GM12878 (cell line): ENCODE measurements around the gene PTPRM. TPM values are rescaled to one million over a fixed set of nuclear protein-coding genes. Genes with fewer than 3 reads are reported as not detected.

Experiments used
- ATAC-seq: fragments of 200-7000 bp; cut with Tn5 transposase; 3 replicates; pipeline ENCODE4 v1.9.1; 2020; ENCODE audit warnings: mild to moderate bottlenecking, moderate library complexity
- BruUV-seq: library from RNA; stranded (reverse); fragments of 400-500 nt; replicated peaks from 2 replicates; lab custom pipeline; 2021; lab: Mats Ljungman, UMichigan
- CTCF ChIA-PET: fragments of 300-600 bp; sonication (Branson Sonifier 250); formaldehyde crosslinking; extraction: SDS; loops from one replicate; lab custom pipeline; 2021; ENCODE audit warnings: inconsistent platforms; lab: Yijun Ruan, JAX
- POLR2A ChIA-PET: fragments of 350-600 bp; formaldehyde crosslinking; extraction: SDS; loops from one replicate; lab custom pipeline; 2021; ENCODE audit warnings: inconsistent platforms; lab: Charles Lee
- RAD21 ChIA-PET: fragments of 300-600 bp; sonication (Branson Sonifier 250); formaldehyde crosslinking; loops from one replicate; lab custom pipeline; 2023; ENCODE audit warnings: antibody characterized with exemption; ENCODE audit not compliant: unreplicated experiment; lab: Charles Lee
- SMC1A ChIA-PET: fragments of 300-600 bp; sonication (Branson Sonifier 250); formaldehyde crosslinking; loops from one replicate; lab custom pipeline; 2023; ENCODE audit not compliant: unreplicated experiment, uncharacterized antibody; lab: Charles Lee
- DNase-seq: peaks from one replicate; pipeline ENCODE4 v3.0.0-alpha.2; 2011; ENCODE audit warnings: low read depth, low spot score
- FAIRE-seq: peaks from 3 replicates; lab custom pipeline; 2011; peaks lifted over from hg19 to GRCh38; lab: Jason Lieb, UNC
- H2AFZ ChIP-seq: 2 replicates; pipeline ENCODE4 v1.6.0; 2011; ENCODE audit warnings: low read depth, low read length, control low read depth; ENCODE audit not compliant: control insufficient read depth
- H3K27ac ChIP-seq: 2 replicates; pipeline ENCODE4 v1.5.1; 2011; ENCODE audit warnings: control low read depth; ENCODE audit not compliant: control insufficient read depth, insufficient read depth
- H3K27me3 ChIP-seq, 2 experiments: replicated peaks in 1 of 2; 2 replicates each; pipeline versions ENCODE4 v1.6.0 to v1.6.1; 2011; ENCODE audit warnings: low read length in 1 of 2; ENCODE audit not compliant: control insufficient read depth in 2 of 2, insufficient read depth in 2 of 2
- H3K36me3 ChIP-seq, 2 experiments: 2 replicates each; pipeline ENCODE4 v1.5.1; 2011; ENCODE audit warnings: low read length in 1 of 2; ENCODE audit not compliant: control insufficient read depth in 2 of 2, insufficient read depth in 2 of 2
- H3K4me1 ChIP-seq: 2 replicates; pipeline ENCODE4 v1.6.1; 2011; ENCODE audit warnings: mild to moderate bottlenecking, low read length, moderate library complexity, mixed read lengths; ENCODE audit not compliant: control insufficient read depth, insufficient read depth
- H3K4me2 ChIP-seq: 2 replicates; pipeline ENCODE4 v1.6.0; 2011; ENCODE audit warnings: control low read depth; ENCODE audit not compliant: control insufficient read depth, insufficient read depth
- H3K4me3 ChIP-seq: fragments of 200-600 bp; sonication (generic); 2 replicates; pipeline ENCODE4 v1.5.1; 2016
- H3K79me2 ChIP-seq: 2 replicates; pipeline ENCODE4 v1.6.0; 2011; ENCODE audit warnings: low read length; ENCODE audit not compliant: control insufficient read depth, insufficient read depth
- H3K9ac ChIP-seq: 2 replicates; pipeline ENCODE4 v1.8.0; 2011; ENCODE audit warnings: low read length, control low read depth, mixed read lengths; ENCODE audit not compliant: control insufficient read depth, insufficient read depth
- H3K9me3 ChIP-seq: replicated peaks from 3 replicates; pipeline ENCODE4 v1.5.1; 2011; ENCODE audit warnings: mild to moderate bottlenecking, low read length; ENCODE audit not compliant: control insufficient read depth, insufficient read depth
- H4K20me1 ChIP-seq: 2 replicates; pipeline ENCODE4 v1.6.0; 2011; ENCODE audit not compliant: control insufficient read depth, insufficient read depth
- CBFB ChIP-seq: IDR thresholded peaks from 2 replicates; pipeline ENCODE4 v1.6.1; 2016; ENCODE audit warnings: antibody characterized with exemption, low read depth
- CHD1 ChIP-seq: IDR thresholded peaks from 2 replicates; pipeline ENCODE4 v1.6.1; 2012; ENCODE audit warnings: low read depth, low read length, improper control_type of control experiment
- CHD2 ChIP-seq: IDR thresholded peaks from 2 replicates; pipeline ENCODE4 v1.6.1; 2011; ENCODE audit warnings: low read depth, low read length, improper control_type of control experiment, borderline replicate concordance
- CTCF ChIP-seq, 3 experiments: IDR thresholded peaks in 2 of 3; conservative IDR thresholded peaks in 1 of 3; 2 replicates each; pipeline ENCODE4 v1.5.1; 2011; ENCODE audit warnings: low read depth in 3 of 3, low read length in 3 of 3, mild to moderate bottlenecking in 3 of 3, control low read depth in 2 of 3, moderate library complexity in 2 of 3, inconsistent platforms in 1 of 3, mixed read lengths in 1 of 3; ENCODE audit not compliant: control insufficient read depth in 2 of 3, insufficient read depth in 1 of 3; ENCODE audit errors: extremely low read depth in 1 of 3
- HDAC2 ChIP-seq: fragments of 200-600 bp; sonication (generic); IDR thresholded peaks from 2 replicates; pipeline ENCODE4 v1.6.1; 2017
- NFYA ChIP-seq: IDR thresholded peaks from 2 replicates; pipeline ENCODE4 v1.6.1; 2011; ENCODE audit warnings: low read depth, mild to moderate bottlenecking, low read length, improper control_type of control experiment, borderline replicate concordance
- PAX5 ChIP-seq: IDR thresholded peaks from 2 replicates; pipeline ENCODE4 v1.6.1; 2011; ENCODE audit warnings: low read depth, low read length, borderline replicate concordance
- PBX3 ChIP-seq: IDR thresholded peaks from 2 replicates; pipeline ENCODE4 v1.6.1; 2011; ENCODE audit warnings: mild to moderate bottlenecking, low read depth, low read length, moderate library complexity; ENCODE audit not compliant: insufficient replicate concordance
- RCOR1 ChIP-seq: conservative IDR thresholded peaks from 2 replicates; pipeline ENCODE4 v1.6.1; 2012; ENCODE audit warnings: low read depth, low read length, improper control_type of control experiment
- SKIL ChIP-seq: fragments of 450-650 bp; IDR thresholded peaks from 2 replicates; pipeline ENCODE4 v1.6.1; 2017; ENCODE audit warnings: mild to moderate bottlenecking, low read depth, inconsistent platforms; ENCODE audit not compliant: poor library complexity, severe bottlenecking
- STAT3 ChIP-seq: IDR thresholded peaks from 2 replicates; pipeline ENCODE4 v1.6.1; 2011; ENCODE audit warnings: low read depth, low read length, improper control_type of control experiment
- SUPT20H ChIP-seq: IDR thresholded peaks from 2 replicates; pipeline ENCODE4 v1.6.1; 2011; ENCODE audit warnings: low read depth, mild to moderate bottlenecking, low read length, moderate library complexity, borderline replicate concordance; ENCODE audit not compliant: control insufficient read depth
- SUZ12 ChIP-seq: fragments of 200-600 bp; sonication (generic); IDR thresholded peaks from one replicate; pipeline ENCODE4 v1.6.1; 2018; ENCODE audit warnings: antibody characterized with exemption, mild to moderate bottlenecking; ENCODE audit not compliant: unreplicated experiment
- YBX1 ChIP-seq: fragments of 450-650 bp; IDR thresholded peaks from 2 replicates; pipeline ENCODE4 v1.6.1; 2016; ENCODE audit warnings: antibody characterized with exemption
- WGBS: methylation state at CpG from one replicate; pipeline ENCODE4 v1.1.6; 2016; ENCODE audit warnings: low lambda C conversion rate; ENCODE audit not compliant: insufficient replicate concordance, insufficient coverage; ENCODE audit errors: missing lambda C conversion rate; 5-methylcytosine and 5-hydroxymethylcytosine counted together
- in situ Hi-C: fragments of 300-500 bp; cut with MboI; formaldehyde crosslinking; loops from 9 replicates; pipeline ENCODE4 v1.14.3; 2018; ENCODE audit warnings: mixed read lengths
- intact Hi-C: fragments of 100-400 bp; cut with micrococcal nuclease; formaldehyde crosslinking; loops from one replicate; pipeline ENCODE4 v1.14.2; 2022; ENCODE audit not compliant: unreplicated experiment
- polyA plus RNA-seq, 11 experiments: library from polyadenylated mRNA; depleted of rRNA in 4 of 11; unstranded in 6 of 11; stranded (reverse) in 5 of 11; fragments of >200 nt; fragmentation: Nextera tagmentation in 4 of 11; fragmentation: Illumina TruSeq in 1 of 11; extraction: Ambion mirVana in 4 of 11; extraction: Trizol in 1 of 11; gene quantifications; 1 replicate in 1 of 11; 2 replicates in 10 of 11; pipeline versions ENCODE4 v1.2.1 to v1.2.3, GENCODE V29; 2011 to 2016; ENCODE audit warnings: inconsistent platforms in 2 of 11, missing spikeins in 2 of 11, low read depth in 1 of 11
- total RNA-seq, 4 experiments: library from RNA; depleted of rRNA in 3 of 4; stranded (reverse); fragments of >200 nt in 3 of 4; fragmentation: Illumina TruSeq in 1 of 4; extraction: Trizol in 1 of 4; gene quantifications; 2 replicates each; pipeline versions ENCODE4 v1.2.1 to v1.2.3, GENCODE V29; 2013 to 2021
- TF ChIP-seq, protein P1 (sequence below): fragments of 450-650 bp; IDR thresholded peaks from 2 replicates; pipeline ENCODE4 v1.6.1; 2016; ENCODE audit warnings: mild to moderate bottlenecking
- TF ChIP-seq, protein P2 (sequence below): IDR thresholded peaks from 2 replicates; pipeline ENCODE4 v1.6.1; 2012; ENCODE audit warnings: low read depth, low read length, improper control_type of control experiment

The PTPRM gene
- total and polyA plus RNA-seq, 10 of the 15 experiments (the other 5 are each of a cell fraction or from before 2014, with no cell fraction given) = 0.07 to 22.6 (median 0.60) TPM

- Histone ChIP-seq H3K4me1 (no peaks in the 10 kb centered on the region), H3K9ac (no peak overlapping the region), H3K79me2 (no peaks in the 10 kb centered on the region), H3K27me3 (no peaks in the 10 kb centered on the region; a peak in 1 of 4 replicates)
- DNase-seq = no peak
- no peak for FAIRE-seq
- POLR2A ChIA-PET = no interaction called here
- intact Hi-C loops (no loop called here), in situ Hi-C loops (no loop called here)
- RAD21 ChIA-PET = no interaction called here
- ATAC-seq = no peak
- TF ChIP-seq SKIL (no peak), CTCF (IDR thresholded peaks at IDR 0.05 in 2 of 3, conservative IDR thresholded peaks at IDR 0.05 in 1 of 3; ENCODE audit: control insufficient read depth in 2 of 3, extremely low read depth in 1 of 3, insufficient read depth in 1 of 3, low read depth in 3 of 3, low read length in 3 of 3) (no peak), YBX1 (no peak), SUPT20H (no peak), RCOR1 (no peak), NFYA (no peak), CHD2 (no peak), STAT3 (no peak), SUZ12 (no peak), CBFB (no peak), PAX5 (no peak), CHD1 (no peak), HDAC2 (no peak), PBX3 (no peak)
- TF ChIP-seq, protein P1, sequence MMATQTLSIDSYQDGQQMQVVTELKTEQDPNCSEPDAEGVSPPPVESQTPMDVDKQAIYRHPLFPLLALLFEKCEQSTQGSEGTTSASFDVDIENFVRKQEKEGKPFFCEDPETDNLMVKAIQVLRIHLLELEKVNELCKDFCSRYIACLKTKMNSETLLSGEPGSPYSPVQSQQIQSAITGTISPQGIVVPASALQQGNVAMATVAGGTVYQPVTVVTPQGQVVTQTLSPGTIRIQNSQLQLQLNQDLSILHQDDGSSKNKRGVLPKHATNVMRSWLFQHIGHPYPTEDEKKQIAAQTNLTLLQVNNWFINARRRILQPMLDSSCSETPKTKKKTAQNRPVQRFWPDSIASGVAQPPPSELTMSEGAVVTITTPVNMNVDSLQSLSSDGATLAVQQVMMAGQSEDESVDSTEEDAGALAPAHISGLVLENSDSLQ = no peak
- TF ChIP-seq, protein P2, sequence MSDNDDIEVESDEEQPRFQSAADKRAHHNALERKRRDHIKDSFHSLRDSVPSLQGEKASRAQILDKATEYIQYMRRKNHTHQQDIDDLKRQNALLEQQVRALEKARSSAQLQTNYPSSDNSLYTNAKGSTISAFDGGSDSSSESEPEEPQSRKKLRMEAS = no peak
- TF ChIP-seq, all 136 proteins: peak for 0
- no peaks in the 10 kb centered on the region for H4K20me1 ChIP-seq
- H3K36me3 ChIP-seq = no peaks in the 10 kb centered on the region
- WGBS = 39% methylated on average over 2 of the region's 2 CpGs
- H3K4me2 ChIP-seq = no peak overlapping the region
- no peaks in the 10 kb centered on the region for H3K9me3 ChIP-seq
- no peak overlapping the region for H3K27ac ChIP-seq
- H3K4me3 ChIP-seq = no peak overlapping the region
- SMC1A ChIA-PET = interaction anchor here (0.5 to 0.8 kb wide), 2 partner anchors 621 to 720 kb away, joined by 3 read pairs; no protein-coding TSS in a partner anchor
- no peak overlapping the region for H2AFZ ChIP-seq
- CTCF ChIA-PET = no interaction called here
- BruUV-seq = no TSS peak
Observed at GRCh38 chr18:7605705-7606104, 38.6 kb downstream of the PTPRM start.
